GM15510 (cell line): ENCODE data around the gene ETV3.

Experiments used
- POLR2A ChIP-seq: IDR thresholded peaks from 3 replicates; pipeline ENCODE4 v1.6.1; 2011; ENCODE audit warnings: borderline replicate concordance; ENCODE audit not compliant: insufficient read length; ENCODE audit errors: extremely low read depth

The ETV3 gene

GRCh38 chr1:157138220-157139051 is at the start of gene ETV3:
Gene ETV3 (minus strand): TSS chr1:157138395. CDS start chr1:157136352, 2,043 bp downstream.
- TF ChIP-seq POLR2A: peak; percentile 78

- no peak for TF ChIP-seq POLR2A
Measured at GRCh38 chr1:157186281-157186992, 48.2 kb upstream of the ETV3 start.

- TF ChIP-seq POLR2A: no peak
Measured at GRCh38 chr1:157183870-157184269, 45.7 kb upstream of the ETV3 start.

GRCh38 chr1:157181790-157182189 is 43.6 kb upstream of the ETV3 start:
- no peak for TF ChIP-seq POLR2A

- no peak for TF ChIP-seq POLR2A
Measured at GRCh38 chr1:157181258-157181657, 43.1 kb upstream of the ETV3 start.

GRCh38 chr1:157178490-157178889 is 40.3 kb upstream of the ETV3 start:
- no peak for TF ChIP-seq POLR2A

- no peak for TF ChIP-seq POLR2A
Measured at GRCh38 chr1:157177733-157178394, 39.7 kb upstream of the ETV3 start.

GRCh38 chr1:157176591-157177121 is 38.5 kb upstream of the ETV3 start:
- no peak for TF ChIP-seq POLR2A

GRCh38 chr1:157176016-157176415 is 37.8 kb upstream of the ETV3 start:
- TF ChIP-seq POLR2A: no peak

GRCh38 chr1:157173900-157174410 is 35.8 kb upstream of the ETV3 start:
- no peak for TF ChIP-seq POLR2A

- no peak for TF ChIP-seq POLR2A
Measured at GRCh38 chr1:157170677-157171515, 32.7 kb upstream of the ETV3 start.

GRCh38 chr1:157168015-157168414 is 29.8 kb upstream of the ETV3 start:
- TF ChIP-seq POLR2A: no peak

GRCh38 chr1:157167437-157167836 is 29.2 kb upstream of the ETV3 start:
- no peak for TF ChIP-seq POLR2A

GRCh38 chr1:157166590-157166989 is 28.4 kb upstream of the ETV3 start:
- no peak for TF ChIP-seq POLR2A
